HepG2 (cell line): ENCODE results near the gene SSNA1. TPM values are rescaled to one million over a fixed set of nuclear protein-coding genes. Genes with fewer than 3 reads are reported as not detected.

Experiments
- AFF4 ChIP-seq: sonication (generic); formaldehyde crosslinking; IDR thresholded peaks from 2 replicates; pipeline ENCODE4 v1.4.0; 2020; ENCODE audit warnings: missing genetic modification reagents
- ARNT2 ChIP-seq: sonication (generic); formaldehyde crosslinking; IDR thresholded peaks from 2 replicates; pipeline ENCODE4 v1.8.0; 2022; ENCODE audit warnings: mild to moderate bottlenecking, low read depth, missing genetic modification reagents, moderate library complexity
- BATF2 ChIP-seq: sonication (generic); formaldehyde crosslinking; IDR thresholded peaks from 2 replicates; pipeline ENCODE4 v1.8.0; 2022; ENCODE audit warnings: mild to moderate bottlenecking, missing genetic modification reagents, moderate library complexity
- DMAP1 ChIP-seq: IDR thresholded peaks from 2 replicates; pipeline ENCODE4 v1.6.1; 2016
- HDAC6 ChIP-seq: fragments of 200-600 bp; sonication (generic); IDR thresholded peaks from 2 replicates; pipeline ENCODE4 v1.7.0; 2017; ENCODE audit warnings: mild to moderate bottlenecking, antibody characterized with exemption, low read length, low read depth
- HHEX ChIP-seq: IDR thresholded peaks from 2 replicates; pipeline ENCODE4 v1.6.1; 2016; ENCODE audit warnings: control low read depth
- PAX8 ChIP-seq: sonication (generic); formaldehyde crosslinking; IDR thresholded peaks from 2 replicates; pipeline ENCODE4 v1.8.0; 2022; ENCODE audit warnings: mild to moderate bottlenecking, missing genetic modification reagents, borderline replicate concordance
- REST ChIP-seq, 2 experiments: IDR thresholded peaks; 2 replicates each; pipeline ENCODE4 v1.6.1; 2011 to 2012; ENCODE audit warnings: low read length in 2 of 2, borderline replicate concordance in 1 of 2, low read depth in 1 of 2, mild to moderate bottlenecking in 1 of 2, moderate library complexity in 1 of 2
- TCF7L2 ChIP-seq: IDR thresholded peaks from 2 replicates; pipeline ENCODE4 v1.6.1; 2011; ENCODE audit warnings: mild to moderate bottlenecking, low read depth, low read length, moderate library complexity
- ZBTB38 ChIP-seq: sonication (generic); formaldehyde crosslinking; IDR thresholded peaks from 2 replicates; pipeline ENCODE4 v1.5.1; 2020; ENCODE audit warnings: mild to moderate bottlenecking, missing genetic modification reagents
- ZFAT ChIP-seq: sonication (generic); formaldehyde crosslinking; conservative IDR thresholded peaks from 2 replicates; pipeline ENCODE4 v1.8.1; 2023; ENCODE audit warnings: missing genetic modification reagents, inconsistent platforms
- ZNF101 ChIP-seq: sonication (generic); formaldehyde crosslinking; IDR thresholded peaks from 2 replicates; pipeline ENCODE4 v1.4.0; 2020; ENCODE audit warnings: mild to moderate bottlenecking, low read depth, missing genetic modification reagents, borderline replicate concordance
- ZNF556 ChIP-seq: sonication (generic); formaldehyde crosslinking; IDR thresholded peaks from 2 replicates; pipeline ENCODE4 v1.4.0; 2020; ENCODE audit warnings: mild to moderate bottlenecking, missing genetic modification reagents, borderline replicate concordance
- ZNF691 ChIP-seq: sonication (generic); formaldehyde crosslinking; IDR thresholded peaks from 2 replicates; pipeline ENCODE4 v1.4.0; 2020; ENCODE audit warnings: missing genetic modification reagents, low read depth, mild to moderate bottlenecking, borderline replicate concordance
- ZNF883 ChIP-seq: sonication (generic); formaldehyde crosslinking; IDR thresholded peaks from 2 replicates; pipeline ENCODE4 v1.5.1; 2020; ENCODE audit warnings: mild to moderate bottlenecking, missing genetic modification reagents; ENCODE audit errors: not compliant biosample characterization
- polyA plus RNA-seq, 8 experiments: library from polyadenylated mRNA; depleted of rRNA in 3 of 8; stranded (reverse) in 7 of 8; unstranded in 1 of 8; fragments of >200 nt; fragmentation: Illumina TruSeq in 4 of 8; extraction: Trizol in 4 of 8; gene quantifications; 2 replicates each; pipeline versions ENCODE4 v1.2.1 to v1.2.3, GENCODE V29; 2011 to 2016; ENCODE audit warnings: low read depth in 4 of 8, missing spikeins in 1 of 8, mixed read lengths in 1 of 8; ENCODE audit not compliant: insufficient read depth in 1 of 8
- total RNA-seq, 5 experiments: library from RNA; depleted of rRNA; stranded (reverse); fragments of >200 nt; fragmentation: Illumina TruSeq; extraction: Trizol; gene quantifications; 2 replicates each; pipeline ENCODE4 v1.2.3, GENCODE V29; 2016; ENCODE audit warnings: low read depth in 1 of 5
- TF ChIP-seq, protein P1 (sequence below): sonication (generic); formaldehyde crosslinking; IDR thresholded peaks from 2 replicates; pipeline ENCODE4 v1.4.0; 2020; ENCODE audit warnings: missing genetic modification reagents

SSNA1 gene
- total and polyA plus RNA-seq, 2 of the 13 experiments (the other 11 are each of a cell fraction or from before 2014, with no cell fraction given) = 35.9 to 49.4 TPM

GRCh38 chr9:137168904-137169856 lies 19.3 kb upstream of the SSNA1 start (continued):
- TF ChIP-seq ARNT2 (peak; percentile 54; the same call in 1 of the 2 replicates), BATF2 (no peak), DMAP1 (CRISPR knock-in tag) (no peak), ZNF556 (CRISPR knock-in tag) (no peak), PAX8 (CRISPR knock-in tag) (no peak), ZNF691 (CRISPR knock-in tag) (no peak), ZBTB38 (CRISPR knock-in tag) (no peak), ZNF101 (CRISPR knock-in tag) (no peak), ZNF883 (no peak), TCF7L2 (no peak), HDAC6 (0 out of 2 replicates have a peak, but pooled peaks have one; percentile 75), HHEX (CRISPR knock-in tag) (no peak), AFF4 (CRISPR knock-in tag) (no peak), REST (IDR thresholded peaks at IDR 0.05; ENCODE audit: borderline replicate concordance in 1 of 2, low read depth in 1 of 2, low read length in 2 of 2) (no peak), ZFAT (CRISPR knock-in tag) (no peak)
- TF ChIP-seq, protein P1, sequence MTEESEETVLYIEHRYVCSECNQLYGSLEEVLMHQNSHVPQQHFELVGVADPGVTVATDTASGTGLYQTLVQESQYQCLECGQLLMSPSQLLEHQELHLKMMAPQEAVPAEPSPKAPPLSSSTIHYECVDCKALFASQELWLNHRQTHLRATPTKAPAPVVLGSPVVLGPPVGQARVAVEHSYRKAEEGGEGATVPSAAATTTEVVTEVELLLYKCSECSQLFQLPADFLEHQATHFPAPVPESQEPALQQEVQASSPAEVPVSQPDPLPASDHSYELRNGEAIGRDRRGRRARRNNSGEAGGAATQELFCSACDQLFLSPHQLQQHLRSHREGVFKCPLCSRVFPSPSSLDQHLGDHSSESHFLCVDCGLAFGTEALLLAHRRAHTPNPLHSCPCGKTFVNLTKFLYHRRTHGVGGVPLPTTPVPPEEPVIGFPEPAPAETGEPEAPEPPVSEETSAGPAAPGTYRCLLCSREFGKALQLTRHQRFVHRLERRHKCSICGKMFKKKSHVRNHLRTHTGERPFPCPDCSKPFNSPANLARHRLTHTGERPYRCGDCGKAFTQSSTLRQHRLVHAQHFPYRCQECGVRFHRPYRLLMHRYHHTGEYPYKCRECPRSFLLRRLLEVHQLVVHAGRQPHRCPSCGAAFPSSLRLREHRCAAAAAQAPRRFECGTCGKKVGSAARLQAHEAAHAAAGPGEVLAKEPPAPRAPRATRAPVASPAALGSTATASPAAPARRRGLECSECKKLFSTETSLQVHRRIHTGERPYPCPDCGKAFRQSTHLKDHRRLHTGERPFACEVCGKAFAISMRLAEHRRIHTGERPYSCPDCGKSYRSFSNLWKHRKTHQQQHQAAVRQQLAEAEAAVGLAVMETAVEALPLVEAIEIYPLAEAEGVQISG (CRISPR knock-in tag) = peak; percentile 35; the same call in 1 of the 2 replicates
